Peyer's patch (tissue), 4 donors: Measurements from ENCODE around the gene TOMM70. TPM values are rescaled to one million over a fixed set of nuclear protein-coding genes. Genes with fewer than 3 reads are reported as not detected.

Source experiments
- DNase-seq, 3 donors: peaks; one replicate each; pipeline ENCODE4 v3.0.0-alpha.2; 2017 to 2019
- H3K27ac ChIP-seq, 4 donors: fragments of 200-600 bp; sonication (generic); one replicate each; pipeline ENCODE4 v1.5.1; 2016 to 2019
- H3K27me3 ChIP-seq, 2 donors: fragments of 200-600 bp; sonication (generic); one replicate each; pipeline ENCODE4 v1.5.1; 2019
- H3K36me3 ChIP-seq, 3 donors: fragments of 200-600 bp; sonication (generic); one replicate each; pipeline ENCODE4 v1.5.1; 2016 to 2019
- H3K4me1 ChIP-seq, 4 donors: fragments of 200-600 bp; sonication (generic); one replicate each; pipeline ENCODE4 v1.5.1; 2016 to 2019
- H3K4me3 ChIP-seq, 4 donors: fragments of 200-600 bp; sonication (generic); 1 replicate in 3 of 4; 2 replicates in 1 of 4; pipeline ENCODE4 v1.5.1; 2016 to 2019; ENCODE audit warnings: mild to moderate bottlenecking in 1 of 4
- H3K9me3 ChIP-seq, 4 donors: fragments of 200-600 bp; sonication (generic); one replicate each; pipeline ENCODE4 v1.5.1; 2016 to 2019; ENCODE audit warnings: mild to moderate bottlenecking in 1 of 4
- POLR2A ChIP-seq, 2 donors: fragments of 450-650 bp; IDR thresholded peaks; one replicate each; pipeline ENCODE4 v1.5.1; 2017; ENCODE audit warnings: antibody characterized with exemption in 2 of 2, mild to moderate bottlenecking in 2 of 2, moderate library complexity in 2 of 2
- total RNA-seq, 4 donors: library from RNA; depleted of rRNA; stranded (reverse); fragments of >200 nt; gene quantifications; one replicate each; pipeline ENCODE4 v1.1.0, GENCODE V29; 2016
- TF ChIP-seq, protein P1 (sequence below), 6 experiments: fragments of 450-650 bp in 4 of 6; fragments of 200-600 bp in 2 of 6; sonication (generic) in 1 of 6; IDR thresholded peaks; one replicate each; pipeline ENCODE4 v1.5.1; 2017 to 2019; ENCODE audit warnings: antibody characterized with exemption in 6 of 6, mild to moderate bottlenecking in 3 of 6, moderate library complexity in 1 of 6

Gene TOMM70
- total RNA-seq, 4 donors from 2014 or later: 25.0 to 34.2 (median 32.4) TPM

GRCh38 chr3:100334488-100335351 is 66.2 kb downstream of the TOMM70 start, which contains the start of gene NIT2:
NIT2 (plus strand) TSS chr3:100334757; CDS start chr3:100334792, 35 bp downstream.
- peak; percentile 23 to 41 for TF ChIP-seq POLR2A (IDR thresholded peaks at IDR 0.05)
- TF ChIP-seq, protein P1, sequence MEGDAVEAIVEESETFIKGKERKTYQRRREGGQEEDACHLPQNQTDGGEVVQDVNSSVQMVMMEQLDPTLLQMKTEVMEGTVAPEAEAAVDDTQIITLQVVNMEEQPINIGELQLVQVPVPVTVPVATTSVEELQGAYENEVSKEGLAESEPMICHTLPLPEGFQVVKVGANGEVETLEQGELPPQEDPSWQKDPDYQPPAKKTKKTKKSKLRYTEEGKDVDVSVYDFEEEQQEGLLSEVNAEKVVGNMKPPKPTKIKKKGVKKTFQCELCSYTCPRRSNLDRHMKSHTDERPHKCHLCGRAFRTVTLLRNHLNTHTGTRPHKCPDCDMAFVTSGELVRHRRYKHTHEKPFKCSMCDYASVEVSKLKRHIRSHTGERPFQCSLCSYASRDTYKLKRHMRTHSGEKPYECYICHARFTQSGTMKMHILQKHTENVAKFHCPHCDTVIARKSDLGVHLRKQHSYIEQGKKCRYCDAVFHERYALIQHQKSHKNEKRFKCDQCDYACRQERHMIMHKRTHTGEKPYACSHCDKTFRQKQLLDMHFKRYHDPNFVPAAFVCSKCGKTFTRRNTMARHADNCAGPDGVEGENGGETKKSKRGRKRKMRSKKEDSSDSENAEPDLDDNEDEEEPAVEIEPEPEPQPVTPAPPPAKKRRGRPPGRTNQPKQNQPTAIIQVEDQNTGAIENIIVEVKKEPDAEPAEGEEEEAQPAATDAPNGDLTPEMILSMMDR (IDR thresholded peaks at IDR 0.05): no peak
- H3K4me1 ChIP-seq: peaks cover 0 to 9% (median 0%) of the 10 kb centered on the region in 4 donors
- peak within 1 kb of the TSS; percentile 72 to 86 (median 82) for H3K27ac ChIP-seq
- peak; percentile 87 to 94 (median 89) for DNase-seq
- no peaks in the 10 kb centered on the region for H3K27me3 ChIP-seq
- no peaks in the 10 kb centered on the region for H3K9me3 ChIP-seq
- peak within 1 kb of the TSS; percentile 68 to 86 (median 77) for H3K4me3 ChIP-seq
- H3K36me3 ChIP-seq: peaks cover 0 to 6% (median 0%) of the 10 kb centered on the region in 3 donors

- no peaks in the 10 kb centered on the region for H3K9me3 ChIP-seq
- no peaks in the 10 kb centered on the region for H3K36me3 ChIP-seq
- DNase-seq: peak in 1 of 3 donors; percentile 50
- no peaks in the 10 kb centered on the region for H3K27me3 ChIP-seq
- no peak for TF ChIP-seq POLR2A (IDR thresholded peaks at IDR 0.05)
- TF ChIP-seq, protein P1 (IDR thresholded peaks at IDR 0.05): no peak
- peak overlapping the region; percentile 72 to 86 (median 82) for H3K27ac ChIP-seq
- H3K4me3 ChIP-seq: peak overlapping the region; percentile 68 to 86 (median 77)
- peaks cover 0 to 9% (median 0%) of the 10 kb centered on the region in 4 donors for H3K4me1 ChIP-seq
Observed at GRCh38 chr3:100333970-100334487, 66.9 kb downstream of the TOMM70 start.

DNA sequence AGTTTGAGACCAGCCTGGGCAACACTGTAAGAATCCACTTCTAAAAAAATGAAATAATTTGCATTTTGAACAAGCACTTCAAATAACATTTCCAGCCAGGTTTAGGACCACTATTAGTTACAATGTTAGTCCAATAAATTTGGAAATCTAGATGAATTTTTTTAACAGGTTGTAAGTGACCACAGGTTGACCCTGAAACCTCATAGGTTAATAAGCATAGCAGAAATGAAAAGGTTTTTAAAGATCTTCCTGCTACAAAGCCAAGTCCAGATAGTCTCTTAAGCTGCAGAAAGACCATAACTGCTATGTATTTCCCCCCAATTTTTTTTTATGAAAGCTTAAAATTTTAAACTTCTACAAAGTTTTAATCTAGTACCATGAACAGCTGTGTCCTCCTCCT is 67.8 kb downstream of the TOMM70 start:
- H3K27me3 ChIP-seq: no peaks in the 10 kb centered on the region
- H3K4me1 ChIP-seq: peaks cover 0 to 9% (median 0%) of the 10 kb centered on the region in 4 donors
- H3K9me3 ChIP-seq: no peaks in the 10 kb centered on the region
- no peaks in the 10 kb centered on the region for H3K36me3 ChIP-seq
- no peak for DNase-seq
- no peak overlapping the region for H3K27ac ChIP-seq
- TF ChIP-seq POLR2A (IDR thresholded peaks at IDR 0.05): no peak
- TF ChIP-seq, protein P1 (IDR thresholded peaks at IDR 0.05): no peak
- H3K4me3 ChIP-seq: no peak overlapping the region

DNA sequence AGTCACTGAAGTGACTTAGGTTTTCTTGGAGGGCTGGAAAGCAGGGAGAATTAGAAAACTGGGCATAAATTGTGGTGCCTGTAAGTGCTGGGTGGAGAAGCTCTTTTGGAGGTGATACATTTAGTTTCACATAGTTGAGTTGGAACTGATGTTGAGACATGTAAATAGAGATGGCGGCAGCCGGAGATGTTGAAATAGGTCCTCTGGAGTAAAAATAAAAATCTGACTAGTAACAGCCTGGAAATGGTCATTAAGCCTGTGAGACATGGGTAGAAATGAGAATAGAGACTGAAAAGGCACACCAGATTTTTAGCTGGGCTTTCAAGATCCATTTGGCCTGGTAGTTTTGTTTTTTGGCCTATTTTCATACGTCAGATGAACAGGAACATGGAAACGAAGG is 69.2 kb downstream of the TOMM70 start:
- Histone ChIP-seq H3K27me3 (no peaks in the 10 kb centered on the region), H3K4me3 (no peak overlapping the region), H3K27ac (no peak overlapping the region), H3K9me3 (no peaks in the 10 kb centered on the region), H3K36me3 (peaks cover 0 to 8% (median 0%) of the 10 kb centered on the region in 3 donors), H3K4me1 (peaks cover 0 to 9% (median 0%) of the 10 kb centered on the region in 4 donors)
- TF ChIP-seq, protein P1 (IDR thresholded peaks at IDR 0.05): no peak
- TF ChIP-seq POLR2A (IDR thresholded peaks at IDR 0.05): no peak
- no peak for DNase-seq

GRCh38 chr3:100330651-100331050 is 70.2 kb downstream of the TOMM70 start:
- DNase-seq: no peak
- no peak for TF ChIP-seq POLR2A (IDR thresholded peaks at IDR 0.05)
- TF ChIP-seq, protein P1 (IDR thresholded peaks at IDR 0.05): no peak
- Histone ChIP-seq H3K4me3 (no peak overlapping the region), H3K36me3 (peaks cover 0 to 8% (median 0%) of the 10 kb centered on the region in 3 donors), H3K27ac (no peak overlapping the region), H3K9me3 (no peaks in the 10 kb centered on the region), H3K4me1 (peaks cover 0 to 5% (median 0%) of the 10 kb centered on the region in 4 donors), H3K27me3 (no peaks in the 10 kb centered on the region)
